Right lobe of liver (tissue), 4 donors: ENCODE results near the gene FBXO28.

Experiments
- POLR2A ChIP-seq: fragments of 450-650 bp; IDR thresholded peaks from one replicate; pipeline ENCODE4 v1.6.1; 2017; ENCODE audit warnings: antibody characterized with exemption, mild to moderate bottlenecking
- TF ChIP-seq, protein P1 (sequence below), 4 donors: fragments of 200-600 bp in 3 of 4; fragments of 450-650 bp in 1 of 4; IDR thresholded peaks; one replicate each; pipeline versions ENCODE4 v1.5.1 to v1.8.0; 2016 to 2022; ENCODE audit warnings: antibody characterized with exemption in 4 of 4, mild to moderate bottlenecking in 2 of 4
- donor health status: DM: no; HTN: no; CAD: no.
- donor health status: DM: no; HTN: no; CAD: no.
- donor health status: DM: no; HTN: yes; CAD: no.

DNA sequence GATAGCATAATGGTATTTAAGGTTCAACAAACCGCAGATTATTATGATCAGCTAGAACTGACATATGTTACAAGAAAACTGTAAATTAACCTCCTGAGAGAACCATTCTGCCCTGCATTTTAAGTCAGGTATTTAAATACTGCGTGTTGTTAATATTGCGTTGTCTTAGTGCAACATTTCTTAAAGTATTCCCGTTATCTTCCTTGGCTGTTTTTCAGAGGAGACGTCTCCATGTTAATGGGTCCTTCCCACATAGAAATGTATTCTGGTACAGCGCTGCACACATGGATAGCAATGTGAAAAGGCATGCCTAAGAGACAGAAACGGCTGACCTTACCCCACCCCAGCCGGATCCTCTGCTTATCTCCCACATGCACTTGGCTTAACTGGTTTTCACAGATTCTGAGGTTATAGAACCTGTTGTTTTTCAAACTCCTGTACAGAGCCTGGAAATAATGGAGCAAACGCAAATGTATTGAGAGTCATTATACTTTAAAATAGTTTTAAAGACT, 46.3 kb downstream of the FBXO28 start:
- TF ChIP-seq, protein P1, sequence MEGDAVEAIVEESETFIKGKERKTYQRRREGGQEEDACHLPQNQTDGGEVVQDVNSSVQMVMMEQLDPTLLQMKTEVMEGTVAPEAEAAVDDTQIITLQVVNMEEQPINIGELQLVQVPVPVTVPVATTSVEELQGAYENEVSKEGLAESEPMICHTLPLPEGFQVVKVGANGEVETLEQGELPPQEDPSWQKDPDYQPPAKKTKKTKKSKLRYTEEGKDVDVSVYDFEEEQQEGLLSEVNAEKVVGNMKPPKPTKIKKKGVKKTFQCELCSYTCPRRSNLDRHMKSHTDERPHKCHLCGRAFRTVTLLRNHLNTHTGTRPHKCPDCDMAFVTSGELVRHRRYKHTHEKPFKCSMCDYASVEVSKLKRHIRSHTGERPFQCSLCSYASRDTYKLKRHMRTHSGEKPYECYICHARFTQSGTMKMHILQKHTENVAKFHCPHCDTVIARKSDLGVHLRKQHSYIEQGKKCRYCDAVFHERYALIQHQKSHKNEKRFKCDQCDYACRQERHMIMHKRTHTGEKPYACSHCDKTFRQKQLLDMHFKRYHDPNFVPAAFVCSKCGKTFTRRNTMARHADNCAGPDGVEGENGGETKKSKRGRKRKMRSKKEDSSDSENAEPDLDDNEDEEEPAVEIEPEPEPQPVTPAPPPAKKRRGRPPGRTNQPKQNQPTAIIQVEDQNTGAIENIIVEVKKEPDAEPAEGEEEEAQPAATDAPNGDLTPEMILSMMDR (IDR thresholded peaks at IDR 0.05) = no peak
- TF ChIP-seq POLR2A = no peak
